Measurements from ENCODE around the gene TTN. TPM values are rescaled to one million over a fixed set of nuclear protein-coding genes. Genes with fewer than 3 reads are reported as not detected.

The TTN gene
- total and polyA plus RNA-seq, 2 of the 8 experiments (the other 6 are each of a cell fraction or from before 2014, with no cell fraction given) = 0.30 to 9.7 TPM

- Histone ChIP-seq H3K4me1 (replicated peaks in 1 of 4; ENCODE audit: control insufficient read depth in 3 of 4, insufficient read depth in 4 of 4, low read length in 3 of 4) (no peaks in the 10 kb centered on the region), H2BK15ac (ENCODE audit: low read length) (no peak overlapping the region), H3K36me3 (ENCODE audit: control insufficient read depth in 2 of 4, insufficient read depth in 4 of 4, low read length in 3 of 4) (no peaks in the 10 kb centered on the region; a peak in 1 of 8 replicates), H3K4ac (replicated peaks; ENCODE audit: insufficient read length, low read depth, low read length) (no peak overlapping the region), H3K23me2 (ENCODE audit: low read depth, low read length) (no peaks in the 10 kb centered on the region), H2BK20ac (ENCODE audit: low read length) (no peak overlapping the region), H3K27me3 (replicated peaks in 1 of 4; ENCODE audit: control insufficient read depth in 3 of 4, extremely low read depth in 1 of 4, insufficient read depth in 3 of 4, low read length in 3 of 4) (no peaks in the 10 kb centered on the region), H3K9me3 (ENCODE audit: insufficient read depth in 2 of 2, low read depth in 1 of 2, low read length in 1 of 2) (no peaks in the 10 kb centered on the region), H4K20me1 (replicated peaks in 1 of 2; ENCODE audit: control insufficient read depth in 1 of 2, insufficient read depth in 2 of 2, low read length in 2 of 2) (no peaks in the 10 kb centered on the region), H2AFZ (ENCODE audit: low read length) (no peak overlapping the region), H3K14ac (ENCODE audit: insufficient read length) (no peak overlapping the region), H3K27ac (ENCODE audit: low read depth, low read length) (no peak overlapping the region), H3K79me2 (ENCODE audit: control insufficient read depth in 1 of 2, insufficient read depth in 2 of 2, low read length in 2 of 2) (no peaks in the 10 kb centered on the region), H3K18ac (ENCODE audit: extremely low read depth, low read length) (no peak overlapping the region), H4K91ac (replicated peaks; ENCODE audit: insufficient read length, low read length) (no peak overlapping the region), H2BK12ac (ENCODE audit: low read depth, low read length) (no peak overlapping the region), H2BK5ac (ENCODE audit: low read depth, low read length) (no peak overlapping the region), H4K5ac (ENCODE audit: insufficient read length, low read depth, low read length) (no peak overlapping the region), H2AK5ac (ENCODE audit: low read depth, low read length) (no peak overlapping the region), H3K56ac (replicated peaks; ENCODE audit: insufficient read length, low read depth, low read length) (no peak overlapping the region), H3K4me2 (ENCODE audit: insufficient read depth in 1 of 2, low read depth in 2 of 2, low read length in 2 of 2) (no peak overlapping the region), H3K79me1 (ENCODE audit: low read depth, low read length) (no peaks in the 10 kb centered on the region), H3K23ac (ENCODE audit: insufficient read length) (no peak overlapping the region), H2BK120ac (replicated peaks; ENCODE audit: low read depth, low read length) (no peak overlapping the region), H4K8ac (ENCODE audit: extremely low read depth, insufficient read depth, low read length) (no peak overlapping the region), H3K9ac (replicated peaks in 1 of 4; ENCODE audit: extremely low read depth in 1 of 4, low read depth in 3 of 4, low read length in 3 of 4) (no peak overlapping the region), H3K4me3 (ENCODE audit: extremely low read depth in 1 of 4, insufficient read depth in 2 of 4, low read depth in 3 of 4, low read length in 4 of 4) (no peak overlapping the region)
- no peak for FAIRE-seq
- ChIA-PET POLR2A (ENCODE audit: partially characterized antibody) (no interaction called here), CTCF (ENCODE audit: partially characterized antibody) (interaction anchor here (0.6 to 1.3 kb wide), 6 partner anchors 15 to 656 kb away, joined by 3 read pairs; no protein-coding TSS in a partner anchor)
- DNase-seq (ENCODE audit: low read depth in 1 of 2, low spot score in 2 of 2) = no peak
- WGBS, 2 experiments (ENCODE audit: extremely low coverage in 1 of 2, insufficient coverage in 1 of 2, insufficient read length in 1 of 2, insufficient replicate concordance in 2 of 2, low coverage in 1 of 2, low lambda C conversion rate in 2 of 2, missing lambda C conversion rate in 1 of 2) = 82% methylated on average over 4 of the region's 4 CpGs; no CpG with 5 or more reads in 1 of the 2 experiments
- TF ChIP-seq CBX8 (IDR thresholded peaks at IDR 0.05; ENCODE audit: borderline replicate concordance, low read depth, low read length) (no peak), SP2 (IDR thresholded peaks at IDR 0.05; ENCODE audit: low read length) (no peak), KDM1A (IDR thresholded peaks at IDR 0.05; ENCODE audit: borderline replicate concordance, low read length) (no peak), HDAC2 (IDR thresholded peaks at IDR 0.05; ENCODE audit: borderline replicate concordance in 1 of 2, low read depth in 2 of 2, low read length in 2 of 2) (no peak), RFX5 (IDR thresholded peaks at IDR 0.05; ENCODE audit: borderline replicate concordance, low read depth, low read length) (no peak), CTCF (IDR thresholded peaks at IDR 0.05; ENCODE audit: control extremely low read depth in 1 of 3, insufficient read depth in 1 of 3, low read depth in 1 of 3, low read length in 3 of 3) (peak in 2 of 3 experiments; percentile 27 to 43; a peak in 2 of 4 replicates), EZH2 (IDR thresholded peaks at IDR 0.05; ENCODE audit: low read depth, low read length, severe bottlenecking) (no peak), RAD21 (IDR thresholded peaks at IDR 0.05 in 1 of 2, conservative IDR thresholded peaks at IDR 0.05 in 1 of 2; ENCODE audit: low read depth in 2 of 2, low read length in 2 of 2) (peak; percentile 38 to 52), MAX (IDR thresholded peaks at IDR 0.05) (no peak), CREB1 (IDR thresholded peaks at IDR 0.05) (no peak), JUN (IDR thresholded peaks at IDR 0.05; ENCODE audit: low read depth, low read length) (no peak)
These were observed 133.1 kb downstream of the TTN start for GRCh38 chr2:178674122-178674521.

Measured in H1 (cell line).